ENCODE measurements around the gene ZNF41. TPM values are rescaled to one million over a fixed set of nuclear protein-coding genes. Genes with fewer than 3 reads are reported as not detected.

The ZNF41 gene
- total and polyA plus RNA-seq, 2 experiments from 2014 or later, result 2.0 to 6.3 TPM

DNA sequence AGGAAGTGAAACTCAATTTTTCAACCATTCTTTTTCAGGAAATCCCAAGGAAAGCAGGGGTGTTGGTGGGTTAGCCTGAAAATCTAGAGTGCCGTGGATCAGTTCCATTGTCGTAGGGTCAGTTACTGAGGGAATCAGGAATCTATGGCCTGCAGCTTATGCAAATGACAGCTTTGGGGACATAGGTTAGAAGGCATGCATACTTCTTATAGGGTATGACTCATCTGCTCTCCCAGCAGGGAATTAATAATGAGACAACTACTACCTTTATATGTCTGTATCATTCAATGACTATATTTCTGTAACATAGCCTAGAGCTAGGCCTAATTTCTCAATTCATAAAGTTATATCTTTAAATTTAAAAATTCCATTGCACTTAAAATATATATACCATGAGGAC is 36.6 kb downstream of the ZNF41 start:
- Mint-ChIP-seq H3K4me1 (no peaks in the 10 kb centered on the region), H3K4me3 (no peak overlapping the region), H3K27me3 (ENCODE audit: insufficient read depth, low read depth, poor library complexity) (no peaks in the 10 kb centered on the region), H3K27ac (no peak overlapping the region), H3K36me3 (ENCODE audit: low read depth) (peaks cover 59% of the 10 kb centered on the region), H3K9me3 (peaks cover 43% of the 10 kb centered on the region)
- H3K4me3 ChIP-seq, result no peak overlapping the region
- no peak for ATAC-seq
- no peaks in the 10 kb centered on the region for H3F3A ChIP-seq (replicated peaks; ENCODE audit: low read depth)
- H3K27ac ChIP-seq (ENCODE audit: low read depth), result no peak overlapping the region
- H3K9me2 ChIP-seq (ENCODE audit: insufficient read depth), result no peaks in the 10 kb centered on the region
- H2AFZ ChIP-seq, result no peak overlapping the region
- H3K79me2 ChIP-seq (replicated peaks; ENCODE audit: insufficient read depth), result no peaks in the 10 kb centered on the region
- no peaks in the 10 kb centered on the region for H4K20me1 ChIP-seq (replicated peaks; ENCODE audit: insufficient read depth)
- H3K4me2 ChIP-seq, result no peak overlapping the region
- no peaks in the 10 kb centered on the region for H3K4me1 ChIP-seq (ENCODE audit: insufficient read depth)
- H3K27me3 ChIP-seq (ENCODE audit: insufficient read depth), result no peaks in the 10 kb centered on the region
- H3K36me3 ChIP-seq (ENCODE audit: insufficient read depth), result peaks cover 4% of the 10 kb centered on the region
- DNase-seq (ENCODE audit: low spot score), result peak; percentile 2
- no peak for TF ChIP-seq EZH2phosphoT487 (IDR thresholded peaks at IDR 0.05; ENCODE audit: unreplicated experiment)
- TF ChIP-seq JUNB (IDR thresholded peaks at IDR 0.05; ENCODE audit: unreplicated experiment), result no peak
- no peak for TF ChIP-seq EZH2 (IDR thresholded peaks at IDR 0.05; ENCODE audit: low read depth, unreplicated experiment)
- TF ChIP-seq CTCF (conservative IDR thresholded peaks at IDR 0.05; ENCODE audit: low read depth in 2 of 2), result no peak
- TF ChIP-seq, protein P1, sequence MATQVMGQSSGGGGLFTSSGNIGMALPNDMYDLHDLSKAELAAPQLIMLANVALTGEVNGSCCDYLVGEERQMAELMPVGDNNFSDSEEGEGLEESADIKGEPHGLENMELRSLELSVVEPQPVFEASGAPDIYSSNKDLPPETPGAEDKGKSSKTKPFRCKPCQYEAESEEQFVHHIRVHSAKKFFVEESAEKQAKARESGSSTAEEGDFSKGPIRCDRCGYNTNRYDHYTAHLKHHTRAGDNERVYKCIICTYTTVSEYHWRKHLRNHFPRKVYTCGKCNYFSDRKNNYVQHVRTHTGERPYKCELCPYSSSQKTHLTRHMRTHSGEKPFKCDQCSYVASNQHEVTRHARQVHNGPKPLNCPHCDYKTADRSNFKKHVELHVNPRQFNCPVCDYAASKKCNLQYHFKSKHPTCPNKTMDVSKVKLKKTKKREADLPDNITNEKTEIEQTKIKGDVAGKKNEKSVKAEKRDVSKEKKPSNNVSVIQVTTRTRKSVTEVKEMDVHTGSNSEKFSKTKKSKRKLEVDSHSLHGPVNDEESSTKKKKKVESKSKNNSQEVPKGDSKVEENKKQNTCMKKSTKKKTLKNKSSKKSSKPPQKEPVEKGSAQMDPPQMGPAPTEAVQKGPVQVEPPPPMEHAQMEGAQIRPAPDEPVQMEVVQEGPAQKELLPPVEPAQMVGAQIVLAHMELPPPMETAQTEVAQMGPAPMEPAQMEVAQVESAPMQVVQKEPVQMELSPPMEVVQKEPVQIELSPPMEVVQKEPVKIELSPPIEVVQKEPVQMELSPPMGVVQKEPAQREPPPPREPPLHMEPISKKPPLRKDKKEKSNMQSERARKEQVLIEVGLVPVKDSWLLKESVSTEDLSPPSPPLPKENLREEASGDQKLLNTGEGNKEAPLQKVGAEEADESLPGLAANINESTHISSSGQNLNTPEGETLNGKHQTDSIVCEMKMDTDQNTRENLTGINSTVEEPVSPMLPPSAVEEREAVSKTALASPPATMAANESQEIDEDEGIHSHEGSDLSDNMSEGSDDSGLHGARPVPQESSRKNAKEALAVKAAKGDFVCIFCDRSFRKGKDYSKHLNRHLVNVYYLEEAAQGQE (IDR thresholded peaks at IDR 0.05; ENCODE audit: unreplicated experiment), result no peak
- no peak for TF ChIP-seq ZNF114 (CRISPR knock-in tag; IDR thresholded peaks at IDR 0.05)
- no peak for TF ChIP-seq ZNF462 (CRISPR knock-in tag; IDR thresholded peaks at IDR 0.05)
- no peak for TF ChIP-seq POLR2AphosphoS5 (IDR thresholded peaks at IDR 0.05; ENCODE audit: low read depth)
- no peak for TF ChIP-seq NANOG (IDR thresholded peaks at IDR 0.05; ENCODE audit: borderline replicate concordance)
- TF ChIP-seq STAT1 (IDR thresholded peaks at IDR 0.05; ENCODE audit: unreplicated experiment), result no peak
- TF ChIP-seq ETS1 (IDR thresholded peaks at IDR 0.05), result no peak
- TF ChIP-seq ZNF331 (CRISPR knock-in tag; IDR thresholded peaks at IDR 0.05; ENCODE audit: low read depth), result no peak
- TF ChIP-seq CREB1 (CRISPR knock-in tag; IDR thresholded peaks at IDR 0.05; ENCODE audit: low read depth), result no peak

All from GM23338 (cell line).